ENCODE results near the gene PGAP2.

- no peak for TF ChIP-seq CTCF (IDR thresholded peaks at IDR 0.05)
- TF ChIP-seq EZH2 (IDR thresholded peaks at IDR 0.05), result no peak
- no peak for TF ChIP-seq EZH2phosphoT487 (IDR thresholded peaks at IDR 0.05)
Observed at GRCh38 chr11:3838504-3838903, 30.1 kb downstream of the PGAP2 start.

All from neural progenitor cell (in vitro differentiated cells).